Measurements from ENCODE around the gene STARD8.

The STARD8 gene

DNA sequence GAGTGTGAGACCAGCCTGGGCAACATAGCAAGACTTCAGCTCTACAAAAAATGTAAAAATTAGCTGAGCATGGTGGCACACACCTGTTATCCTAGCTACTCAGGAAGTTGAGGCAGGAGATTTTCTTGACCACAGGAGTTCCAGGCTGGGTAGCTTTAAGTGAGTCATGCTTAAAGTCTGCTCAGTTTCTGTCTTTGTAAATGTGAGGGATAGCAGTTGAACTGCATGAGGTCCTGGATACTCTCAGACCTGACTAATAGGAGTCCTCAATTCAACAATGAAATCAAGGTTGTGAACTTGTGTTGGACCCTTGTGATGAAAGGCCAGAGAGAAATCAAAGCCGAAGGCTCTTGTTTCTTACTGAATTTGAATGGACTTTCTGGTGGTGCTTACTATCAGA is 45.2 kb downstream of the STARD8 start:
- no peak for DNase-seq

DNA sequence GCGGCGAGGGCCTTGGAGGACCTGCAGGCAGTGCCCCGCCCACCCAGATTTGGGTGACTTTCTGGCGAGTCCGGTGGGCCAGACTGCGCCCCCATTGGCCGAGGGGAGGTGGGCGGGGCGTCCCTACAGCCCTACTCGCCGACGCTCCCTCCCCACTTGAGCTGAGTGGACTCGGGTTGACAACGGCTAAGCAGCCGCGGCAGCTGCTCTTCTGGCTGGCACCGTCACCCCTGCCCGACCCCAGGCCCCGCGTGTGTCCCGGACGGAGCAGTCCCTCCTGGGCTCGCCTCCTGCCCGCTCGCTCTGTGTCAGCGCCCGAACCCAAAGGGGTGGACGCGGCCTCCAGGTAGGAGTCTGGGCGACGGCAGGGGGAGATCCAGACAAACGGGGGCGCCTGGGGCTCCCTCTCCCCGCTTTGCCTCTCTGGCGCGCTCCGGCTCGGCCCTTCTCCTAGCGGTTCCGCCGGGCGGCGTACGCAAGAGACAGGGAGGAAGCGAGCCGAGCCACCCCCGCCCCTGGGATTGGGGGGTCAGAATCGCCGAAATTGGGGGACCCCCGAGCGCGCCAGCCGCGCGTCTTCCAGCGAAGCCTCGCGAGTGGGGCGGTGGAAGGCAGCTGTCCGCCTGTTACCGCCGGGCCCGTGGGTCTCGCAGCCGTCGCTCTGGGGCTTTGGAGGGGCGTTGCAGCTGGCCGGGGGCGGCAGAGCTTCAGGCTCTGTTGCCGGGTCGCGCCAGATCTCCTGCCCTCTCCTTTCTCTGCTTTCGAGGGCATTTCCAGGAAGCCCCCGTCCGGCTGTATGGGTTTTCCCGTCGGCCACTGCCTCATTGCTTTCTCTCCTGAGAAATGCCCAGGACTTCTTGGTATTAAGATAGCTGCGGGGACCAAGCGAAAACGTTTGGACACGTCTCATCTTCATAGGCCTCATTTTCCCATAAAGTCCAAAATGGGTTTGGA is 46.3 kb downstream of the STARD8 start:
- no peak for DNase-seq

DNA sequence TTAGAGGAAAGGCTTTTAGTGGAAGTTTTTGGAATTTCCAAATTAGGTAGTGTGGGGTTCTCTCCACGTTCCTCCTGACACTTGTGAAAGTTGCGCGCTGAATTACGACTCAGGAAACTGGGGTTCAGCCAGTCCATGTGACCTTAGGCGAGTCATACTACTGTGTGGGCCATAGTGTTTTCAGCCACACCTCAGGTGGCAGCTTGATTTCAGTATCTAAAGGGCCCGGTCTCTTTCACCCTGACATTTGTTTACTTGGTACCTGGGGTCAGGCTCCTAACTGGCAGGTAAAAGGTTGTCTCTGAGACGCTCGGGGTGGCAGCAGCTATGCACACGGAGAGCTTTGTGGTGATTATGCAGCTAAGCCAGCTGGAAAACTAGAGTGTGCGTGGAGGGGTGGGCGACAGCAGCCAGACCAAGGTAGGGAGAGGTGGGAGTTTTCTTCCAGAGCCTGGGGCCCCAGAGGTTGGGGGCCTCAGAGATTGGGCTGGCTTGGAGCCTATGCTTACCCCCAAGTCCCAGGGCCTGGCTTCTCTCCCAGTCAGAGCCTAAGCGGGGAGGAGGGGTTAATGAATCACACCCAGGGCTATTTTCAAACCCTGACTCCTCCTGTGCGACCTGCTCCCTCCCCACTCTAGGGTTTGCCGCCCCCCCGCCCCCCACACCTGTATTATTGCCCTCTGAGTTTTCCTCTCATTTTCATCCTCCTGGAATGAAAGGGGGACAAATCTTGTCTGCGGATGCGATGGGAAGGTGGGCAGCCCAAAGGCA is 47.2 kb downstream of the STARD8 start:
- DNase-seq: no peak

DNA sequence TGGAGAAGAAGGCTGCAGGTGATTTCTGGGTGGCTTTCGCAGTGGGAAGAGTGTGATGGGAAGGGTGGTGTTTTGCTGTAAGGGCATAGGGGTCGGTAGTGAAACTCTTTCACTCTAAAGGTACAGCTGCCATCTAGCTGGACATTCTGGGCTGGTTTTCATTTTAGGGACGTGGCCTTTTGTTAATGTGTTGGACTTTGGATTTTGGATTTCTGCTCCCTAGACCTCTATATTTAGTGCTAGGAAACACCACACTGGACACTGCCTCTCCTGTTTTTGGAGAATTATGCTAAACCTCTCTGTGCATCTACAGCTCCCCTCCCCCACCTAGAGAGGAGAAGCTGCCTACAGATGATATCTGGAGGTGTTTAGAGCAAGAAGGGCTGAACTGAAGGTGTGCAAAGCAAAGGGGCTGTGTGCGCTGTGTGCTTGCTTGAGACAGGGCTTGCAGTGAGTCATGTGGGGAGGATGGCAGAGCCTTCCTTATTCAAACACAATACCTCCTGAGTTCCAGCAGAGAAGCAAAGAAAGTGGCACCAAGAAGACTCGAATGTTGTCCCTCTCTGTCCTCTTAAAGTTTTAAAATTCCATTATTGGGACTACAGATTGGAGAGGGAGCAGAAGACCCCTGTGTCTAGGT is 47.9 kb downstream of the STARD8 start:
- no peak for DNase-seq

DNA sequence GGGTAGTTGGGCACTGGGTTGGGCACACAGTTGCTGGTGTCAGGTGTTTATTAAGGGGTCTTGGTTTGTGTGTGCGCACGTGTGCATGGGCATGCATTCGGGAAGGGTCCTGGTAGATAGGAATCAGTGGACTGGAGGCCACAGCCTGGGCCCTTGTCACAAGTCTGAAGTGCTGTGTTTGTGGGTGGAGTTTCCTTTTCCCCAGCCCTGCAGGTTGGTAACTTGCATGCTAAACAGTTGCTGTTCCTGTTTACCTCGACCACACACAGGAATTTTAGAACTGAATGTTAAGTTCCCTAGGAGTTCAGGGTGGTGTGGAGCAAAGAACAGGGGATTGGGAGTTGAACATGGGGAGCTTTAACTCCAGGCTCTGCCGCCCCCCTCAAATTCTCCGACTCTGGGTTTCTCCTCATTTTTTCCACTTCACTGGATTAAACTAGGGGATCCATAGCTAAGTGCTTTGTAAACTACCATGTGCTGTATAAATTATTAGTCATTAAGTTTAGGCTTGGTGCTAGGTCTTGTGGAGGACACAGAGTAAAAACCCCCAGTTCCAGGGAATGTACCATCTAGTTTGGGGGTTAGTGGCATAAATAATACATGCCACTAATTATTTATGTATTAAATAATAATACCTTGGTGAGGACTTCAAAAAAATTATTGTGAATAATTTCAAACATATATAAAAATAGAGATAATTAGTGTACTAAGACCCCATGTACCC is 49.0 kb downstream of the STARD8 start:
- DNase-seq: no peak

DNA sequence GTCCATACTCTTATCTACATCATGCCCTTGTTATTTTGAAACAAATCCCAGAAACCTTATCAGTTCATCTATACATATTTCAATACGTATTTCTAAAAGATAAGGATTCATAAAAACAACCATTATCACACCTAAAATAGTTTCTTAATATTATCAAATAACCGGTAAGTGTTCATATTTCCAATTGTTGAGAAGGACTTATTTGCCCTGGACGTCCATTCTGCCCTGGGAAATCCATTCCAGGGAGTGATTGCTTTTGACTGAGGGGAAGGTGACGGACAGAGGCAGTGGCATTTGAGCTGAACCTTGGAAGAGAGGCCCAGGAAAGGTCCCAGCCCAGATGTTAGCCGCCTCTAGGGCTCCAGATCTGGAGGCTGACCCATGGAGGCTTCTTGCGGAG is 49.6 kb downstream of the STARD8 start:
- DNase-seq: no peak

DNA sequence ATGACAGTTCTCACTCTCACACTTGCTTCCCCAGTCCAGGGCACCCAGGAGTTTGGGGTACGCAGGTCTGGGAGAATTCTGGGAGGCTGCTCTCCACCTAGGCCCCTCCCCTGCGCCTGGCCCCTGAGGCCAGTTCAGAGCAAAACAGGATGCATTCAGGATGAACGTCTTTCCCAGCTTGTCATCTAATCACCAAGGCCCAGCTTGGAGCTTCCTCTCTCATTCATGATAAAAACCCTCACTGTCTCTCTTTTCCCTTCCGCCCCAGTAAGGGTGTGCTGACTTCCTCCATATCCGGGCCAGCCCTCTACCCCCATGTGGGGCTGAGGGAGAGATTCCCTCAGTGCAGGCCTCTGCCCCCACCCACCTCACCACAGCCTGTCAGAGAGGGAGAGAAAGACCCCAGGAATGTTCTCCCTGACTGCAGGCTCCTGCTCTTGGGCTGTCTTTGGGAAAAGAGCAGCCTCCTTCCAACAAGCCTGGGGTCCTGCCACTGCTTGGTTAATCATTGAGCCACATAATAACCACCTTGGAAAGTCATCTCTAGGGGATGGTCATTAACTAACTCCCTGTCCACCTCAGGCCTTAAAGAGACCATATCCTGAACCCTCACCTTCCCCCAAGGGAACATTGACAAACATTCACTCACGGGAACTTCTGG is 50.1 kb downstream of the STARD8 start:
- no peak for DNase-seq

DNA sequence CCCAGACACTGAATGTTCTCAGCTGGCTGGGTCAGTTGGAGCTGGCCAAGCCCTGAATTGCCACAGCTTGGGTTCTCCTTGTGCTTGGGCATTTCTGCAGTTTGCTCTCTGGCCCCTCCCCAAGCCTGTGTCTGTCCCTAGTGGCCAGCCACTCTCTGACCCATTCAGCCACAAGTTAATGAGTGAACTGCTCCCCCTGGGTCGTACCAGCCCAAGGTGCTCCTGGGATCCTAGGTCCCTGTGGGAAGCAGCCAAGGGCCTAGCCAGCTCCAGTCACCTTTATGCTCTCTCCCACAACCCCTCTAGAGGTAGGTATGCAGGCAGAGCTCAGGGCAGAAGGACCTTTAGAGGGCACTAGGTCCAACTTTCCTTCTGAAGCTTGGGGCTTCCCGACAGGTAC is 51.5 kb downstream of the STARD8 start:
- DNase-seq: no peak

DNA sequence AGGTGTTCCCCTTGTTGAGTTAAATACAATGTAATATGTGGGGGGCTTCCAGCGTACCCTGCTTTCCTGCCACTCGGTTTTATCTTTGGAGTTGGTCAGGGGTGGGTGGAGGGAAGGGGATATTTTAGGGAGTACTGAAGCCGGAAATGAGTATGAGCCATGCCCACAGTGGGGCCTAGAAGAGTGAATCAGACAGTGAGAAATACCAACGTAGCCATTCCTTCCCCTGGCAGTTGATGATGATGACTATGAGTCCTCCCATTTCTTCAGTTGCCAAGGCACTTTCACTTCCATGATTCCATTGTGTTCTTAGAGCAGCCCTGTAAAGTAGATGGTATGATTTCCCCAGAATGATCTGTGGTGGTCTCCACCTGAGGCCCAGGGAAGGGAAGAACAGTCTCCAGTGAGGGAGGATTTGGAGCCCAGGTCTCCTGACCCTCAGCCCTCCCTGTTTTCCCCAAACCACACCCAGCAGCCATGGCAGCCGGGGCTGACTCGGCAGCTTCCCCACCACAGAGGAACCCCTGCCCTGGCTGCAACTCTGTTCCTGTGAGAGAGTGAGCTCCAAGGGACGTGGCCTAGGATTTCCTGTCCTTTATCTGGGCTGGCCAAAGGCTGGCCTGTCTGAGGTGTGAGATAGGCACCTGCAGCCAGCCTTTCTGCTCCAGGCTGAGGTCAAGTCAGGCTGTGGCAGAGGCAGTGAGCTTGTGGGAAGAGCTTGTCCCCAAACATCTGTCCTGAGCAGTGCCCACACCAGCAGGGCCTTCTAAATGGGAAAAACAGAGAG is 52.7 kb downstream of the STARD8 start:
- no peak for DNase-seq

DNA sequence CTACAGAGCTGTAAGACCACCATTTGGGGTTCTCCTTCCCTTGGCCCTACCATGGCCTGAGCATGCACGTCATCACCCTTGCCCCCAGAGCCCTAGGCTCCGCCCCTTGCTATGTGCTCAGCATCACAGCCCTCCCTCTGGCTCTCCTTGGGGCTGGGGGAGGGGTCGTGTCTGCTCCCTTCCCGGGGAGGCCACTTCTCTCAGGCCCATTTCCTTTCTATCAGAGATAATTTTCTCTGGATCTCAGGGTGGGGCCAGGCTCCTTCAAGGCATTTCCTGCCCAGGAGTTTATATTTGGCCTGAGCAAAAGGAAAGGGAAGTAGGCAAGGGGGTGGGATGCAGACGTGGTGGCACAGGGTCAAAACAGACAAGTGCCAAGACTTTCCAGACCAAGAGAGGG is 55.9 kb downstream of the STARD8 start:
- no peak for DNase-seq

DNA sequence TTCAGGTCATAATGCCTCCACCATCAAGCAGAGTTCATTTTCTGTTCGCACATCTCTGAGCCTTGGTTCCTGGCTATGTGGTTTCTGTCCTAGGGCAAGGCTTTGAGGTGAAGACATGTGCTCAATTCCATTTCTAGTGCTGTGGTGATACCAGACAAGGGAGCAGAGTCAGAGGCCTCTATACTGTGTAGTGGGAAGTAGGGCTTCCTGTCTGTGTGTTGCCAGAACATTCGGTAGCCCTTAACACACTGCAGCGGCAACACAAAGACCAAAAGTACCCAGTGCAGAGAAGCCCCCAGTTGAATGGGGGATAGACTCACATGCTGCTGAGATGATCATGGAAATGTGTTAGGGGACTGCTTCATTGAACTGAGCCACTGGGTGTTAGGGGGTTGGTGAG is 56.4 kb downstream of the STARD8 start:
- no peak for DNase-seq

DNA sequence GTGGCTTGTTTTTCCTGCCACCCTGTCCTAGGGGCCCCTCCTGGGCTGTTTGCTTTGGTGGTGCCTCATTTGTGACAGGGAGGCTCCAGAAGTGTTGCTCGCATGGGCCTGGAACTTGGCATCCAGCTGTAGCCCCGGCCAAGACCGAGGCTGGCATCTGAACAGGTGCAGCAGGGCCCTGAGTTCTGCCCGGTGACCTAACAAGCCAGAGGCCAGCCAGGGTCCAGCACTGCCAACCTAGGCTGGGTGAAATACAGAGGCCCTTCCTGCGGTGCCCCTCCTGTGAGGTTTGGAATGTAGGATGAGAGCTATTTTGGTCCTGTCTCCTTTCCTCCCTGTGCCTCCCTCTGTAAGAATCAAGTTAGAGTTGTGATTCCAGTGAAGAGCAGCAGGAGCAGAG is 58.5 kb downstream of the STARD8 start:
- no peak for DNase-seq

DNA sequence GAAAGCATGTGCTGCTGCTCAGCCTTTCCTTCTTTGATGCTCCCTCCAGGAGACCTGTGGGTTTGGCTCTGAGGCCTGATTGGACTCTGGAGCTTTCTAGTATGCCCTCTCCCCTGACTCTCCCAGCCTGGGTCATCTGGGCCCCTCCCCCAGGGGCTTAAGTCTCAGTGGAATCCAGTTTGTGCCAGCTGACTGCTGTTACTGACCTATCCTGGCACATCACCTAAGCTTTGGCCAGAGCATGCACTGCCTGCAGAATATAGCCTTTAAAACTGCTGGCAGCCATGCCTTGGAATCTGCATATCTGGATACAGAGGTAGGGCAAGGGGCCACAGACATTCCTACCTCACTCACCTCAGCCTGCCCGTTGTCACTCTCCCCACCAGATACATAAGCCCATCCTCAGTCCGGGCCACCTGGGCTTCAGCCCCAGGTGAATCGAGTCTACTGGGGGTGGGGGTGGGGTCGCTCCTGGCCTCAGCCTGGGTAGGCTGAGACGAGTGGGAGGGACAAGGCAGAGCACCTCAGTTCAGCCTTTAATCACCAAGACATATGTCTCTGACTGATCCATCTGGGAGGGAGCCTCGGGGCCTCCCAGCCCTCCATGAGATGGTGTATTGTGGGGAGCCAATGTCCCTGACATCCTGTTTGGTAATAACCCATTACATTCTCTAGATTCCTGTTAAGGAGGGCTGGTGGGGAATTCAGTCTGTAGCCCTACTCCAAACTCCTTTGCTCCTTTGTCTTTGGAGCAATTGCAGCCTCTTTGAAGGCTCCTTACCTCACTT is 61.2 kb downstream of the STARD8 start:
- no peak for DNase-seq

DNA sequence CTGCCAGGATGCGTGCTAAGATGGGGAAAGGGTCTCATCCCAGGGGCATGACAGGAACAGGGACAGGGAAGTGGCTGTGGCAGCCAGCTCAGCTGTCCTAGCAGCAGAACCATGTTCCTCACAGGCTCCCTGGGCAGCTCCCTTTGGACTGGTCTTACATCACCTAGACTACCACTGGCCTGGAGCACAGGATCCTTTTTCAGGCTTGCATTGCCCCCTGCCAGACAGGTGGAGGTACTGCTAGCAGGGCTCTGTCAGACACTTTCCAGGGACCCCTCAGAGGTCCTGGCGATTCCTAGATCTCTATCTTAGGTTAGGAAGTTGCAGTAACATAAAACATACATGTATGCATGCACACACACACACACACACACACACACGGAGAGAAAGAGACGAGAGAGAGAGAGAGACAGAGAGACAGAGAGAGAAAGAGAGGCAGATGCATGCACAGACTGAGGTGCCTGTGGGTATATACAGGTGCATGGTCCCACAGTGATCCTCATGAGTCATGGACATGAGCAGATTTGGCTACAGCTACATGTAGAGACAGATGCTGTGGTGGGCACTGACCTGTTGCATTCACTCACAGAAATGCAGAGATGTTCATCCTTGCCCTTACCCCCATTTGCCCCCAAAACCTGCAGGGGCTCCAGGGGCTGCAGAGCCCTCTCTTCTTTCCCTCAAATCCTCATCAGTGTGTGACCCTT is 63.6 kb downstream of the STARD8 start:
- no peak for DNase-seq

DNA sequence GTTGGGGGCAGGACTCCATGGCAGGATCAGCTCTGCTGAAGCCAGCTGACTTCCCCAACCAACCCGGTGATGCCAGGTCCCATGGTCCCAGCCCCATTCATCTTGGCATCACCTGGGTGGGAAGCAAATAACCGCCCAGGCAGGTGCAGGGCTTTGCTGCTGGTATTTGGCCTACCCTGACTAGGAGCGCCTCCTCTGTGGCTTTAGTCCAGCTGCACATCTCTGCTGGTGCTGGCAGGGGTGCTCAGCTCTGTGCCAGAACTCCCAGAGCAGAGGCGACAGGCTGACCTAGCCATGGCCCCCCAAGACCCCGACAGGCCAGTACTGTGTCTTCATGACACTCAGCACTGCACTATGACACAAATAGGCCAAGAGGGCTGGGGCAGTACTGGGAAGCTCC is 64.4 kb downstream of the STARD8 start:
- no peak for DNase-seq

DNA sequence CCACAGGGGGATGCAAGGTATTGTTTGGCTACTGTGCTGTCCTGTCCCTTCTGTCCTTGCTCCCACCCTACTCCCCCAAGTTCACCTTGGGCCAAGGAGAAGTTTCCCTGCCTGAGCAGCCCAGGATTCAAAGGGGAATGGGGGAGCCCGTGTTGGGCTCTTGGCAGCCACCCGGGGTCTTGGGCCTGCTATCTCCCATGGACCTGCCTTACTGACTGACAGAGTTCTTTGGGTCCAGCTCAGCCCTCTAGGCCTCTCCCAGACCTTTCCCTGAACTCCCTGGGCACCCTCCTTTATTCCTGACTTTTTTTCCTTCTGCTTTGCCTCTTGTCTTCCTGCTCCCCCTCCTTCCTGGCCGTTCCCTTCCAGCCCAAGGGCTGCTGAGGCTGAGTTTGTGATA is 67.4 kb downstream of the STARD8 start:
- DNase-seq: no peak

DNA sequence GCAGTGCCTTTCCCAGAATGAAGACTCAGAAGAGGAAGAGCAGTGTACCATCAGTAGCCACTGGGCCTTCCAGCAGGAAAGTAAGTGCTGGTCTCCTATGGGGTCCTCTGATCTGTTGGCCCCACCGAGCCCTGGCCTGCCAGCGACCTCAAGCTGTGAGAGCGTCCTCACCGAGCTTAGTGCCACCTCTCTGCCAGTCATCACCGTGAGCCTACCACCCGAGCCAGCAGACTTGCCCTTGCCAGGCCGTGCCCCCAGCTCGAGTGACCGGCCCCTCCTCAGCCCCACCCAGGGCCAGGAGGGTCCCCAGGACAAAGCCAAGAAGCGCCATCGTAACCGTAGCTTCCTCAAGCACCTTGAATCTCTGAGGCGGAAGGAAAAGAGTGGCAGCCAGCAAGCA is 69.7 kb downstream of the STARD8 start:
- no peak for DNase-seq

DNA sequence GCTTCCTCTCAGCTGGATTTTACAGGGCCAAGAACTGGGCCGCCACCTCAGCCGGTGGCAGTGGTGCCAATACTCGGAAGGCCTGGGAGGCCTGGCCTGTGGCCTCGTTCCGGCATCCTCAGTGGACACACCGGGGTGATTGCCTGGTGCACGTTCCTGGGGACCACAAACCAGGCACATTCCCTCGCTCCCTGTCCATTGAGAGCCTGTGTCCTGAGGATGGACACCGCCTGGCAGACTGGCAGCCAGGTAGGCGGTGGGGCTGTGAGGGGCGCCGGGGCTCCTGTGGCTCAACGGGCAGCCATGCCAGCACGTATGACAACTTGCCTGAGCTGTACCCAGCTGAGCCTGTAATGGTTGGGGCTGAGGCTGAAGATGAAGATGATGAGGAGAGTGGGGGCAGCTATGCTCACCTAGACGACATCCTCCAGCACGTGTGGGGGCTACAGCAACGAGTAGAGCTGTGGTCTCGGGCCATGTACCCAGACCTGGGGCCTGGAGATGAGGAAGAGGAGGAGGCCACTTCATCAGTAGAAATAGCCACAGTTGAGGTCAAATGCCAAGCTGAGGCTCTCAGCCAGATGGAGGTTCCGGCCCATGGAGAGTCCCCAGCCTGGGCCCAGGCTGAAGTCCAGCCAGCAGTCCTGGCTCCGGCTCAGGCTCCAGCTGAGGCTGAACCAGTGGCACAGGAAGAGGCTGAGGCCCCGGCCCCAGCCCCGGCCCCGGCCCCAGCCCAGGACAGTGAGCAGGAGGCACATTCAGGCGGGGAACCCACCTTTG is 70.4 kb downstream of the STARD8 start:
- no peak for DNase-seq

DNA sequence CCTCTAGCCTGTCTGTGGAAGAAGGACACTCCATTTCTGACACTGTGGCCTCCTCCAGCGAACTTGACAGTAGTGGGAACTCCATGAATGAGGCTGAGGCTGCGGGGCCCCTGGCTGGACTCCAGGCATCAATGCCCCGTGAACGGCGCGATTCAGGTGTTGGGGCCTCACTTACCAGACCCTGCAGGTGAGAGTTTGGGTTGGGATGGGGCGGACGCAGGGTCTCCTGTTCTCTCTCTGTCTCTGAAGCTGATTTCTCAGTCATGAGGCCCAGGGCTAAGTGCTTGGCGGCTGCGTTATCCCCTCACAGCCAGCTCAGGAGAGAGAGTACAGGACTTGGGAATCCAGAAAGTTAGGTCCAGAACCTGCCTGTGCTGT is 71.0 kb downstream of the STARD8 start:
- DNase-seq: no peak

Data from SHP77 treated with DMSO at 0.1 percent for 48 hours (cell line).